ENCODE data around the gene CACTIN. TPM values are rescaled to one million over a fixed set of nuclear protein-coding genes. Genes with fewer than 3 reads are reported as not detected.
A peak's percentile ranks its signal among the peaks of the same experiment; 100 is the strongest.

CACTIN gene
- total RNA-seq, 6 donors from 2014 or later, result 21.5 to 97.4 (median 25.5) TPM

GRCh38 chr19:3660493-3661219, 34.1 kb upstream of the CACTIN start:
- H3K27me3 ChIP-seq, result no peaks in the 10 kb centered on the region
- no peaks in the 10 kb centered on the region for H3K9me3 ChIP-seq
- 75 to 89% methylated on average over 11 to 21 of the region's 23 CpGs for WGBS, 2 donors
- DNase-seq (no peak), ATAC-seq (ENCODE audit: low FRiP score in 2 of 2) (no peak)
- peaks cover 0 to 3% (median under 1%) of the 10 kb centered on the region in 4 donors for H3K4me1 ChIP-seq
- no peak overlapping the region for H3K27ac ChIP-seq
- H3K4me3 ChIP-seq, result no peak overlapping the region
- H3K36me3 ChIP-seq, result peaks cover 6 to 92% (median 76%) of the 10 kb centered on the region in 4 donors
- TF ChIP-seq POLR2AphosphoS5 (IDR thresholded peaks at IDR 0.05) (no peak), POLR2A (IDR thresholded peaks at IDR 0.05) (no peak), EP300 (IDR thresholded peaks at IDR 0.05) (no peak)
- TF ChIP-seq, protein P1, sequence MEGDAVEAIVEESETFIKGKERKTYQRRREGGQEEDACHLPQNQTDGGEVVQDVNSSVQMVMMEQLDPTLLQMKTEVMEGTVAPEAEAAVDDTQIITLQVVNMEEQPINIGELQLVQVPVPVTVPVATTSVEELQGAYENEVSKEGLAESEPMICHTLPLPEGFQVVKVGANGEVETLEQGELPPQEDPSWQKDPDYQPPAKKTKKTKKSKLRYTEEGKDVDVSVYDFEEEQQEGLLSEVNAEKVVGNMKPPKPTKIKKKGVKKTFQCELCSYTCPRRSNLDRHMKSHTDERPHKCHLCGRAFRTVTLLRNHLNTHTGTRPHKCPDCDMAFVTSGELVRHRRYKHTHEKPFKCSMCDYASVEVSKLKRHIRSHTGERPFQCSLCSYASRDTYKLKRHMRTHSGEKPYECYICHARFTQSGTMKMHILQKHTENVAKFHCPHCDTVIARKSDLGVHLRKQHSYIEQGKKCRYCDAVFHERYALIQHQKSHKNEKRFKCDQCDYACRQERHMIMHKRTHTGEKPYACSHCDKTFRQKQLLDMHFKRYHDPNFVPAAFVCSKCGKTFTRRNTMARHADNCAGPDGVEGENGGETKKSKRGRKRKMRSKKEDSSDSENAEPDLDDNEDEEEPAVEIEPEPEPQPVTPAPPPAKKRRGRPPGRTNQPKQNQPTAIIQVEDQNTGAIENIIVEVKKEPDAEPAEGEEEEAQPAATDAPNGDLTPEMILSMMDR (IDR thresholded peaks at IDR 0.05), result no peak

DNA sequence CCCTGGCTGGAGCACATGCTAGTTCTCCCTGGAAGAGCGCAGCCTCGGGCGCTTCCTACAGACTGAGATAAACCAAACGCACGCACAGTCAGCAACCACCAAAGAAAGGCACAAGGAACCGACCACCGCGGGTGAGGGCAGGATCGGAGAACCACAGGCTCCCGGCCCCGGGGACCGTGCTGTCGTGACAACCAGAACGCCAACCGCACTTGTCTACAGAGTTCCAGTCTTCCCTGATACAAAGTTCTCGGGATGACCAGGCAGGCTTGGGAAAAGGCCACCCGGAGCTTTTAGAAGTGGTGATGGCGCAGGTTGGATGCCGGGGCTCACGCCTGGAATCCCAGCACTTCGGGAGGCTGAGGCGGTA, 33.1 kb upstream of the CACTIN start:
- TF ChIP-seq EP300 (IDR thresholded peaks at IDR 0.05) (no peak), POLR2AphosphoS5 (IDR thresholded peaks at IDR 0.05) (no peak), POLR2A (IDR thresholded peaks at IDR 0.05) (no peak)
- TF ChIP-seq, protein P1 (IDR thresholded peaks at IDR 0.05), result no peak
- Histone ChIP-seq H3K4me3 (no peak overlapping the region), H3K4me1 (no peaks in the 10 kb centered on the region), H3K27ac (no peak overlapping the region), H3K9me3 (no peaks in the 10 kb centered on the region), H3K27me3 (no peaks in the 10 kb centered on the region), H3K36me3 (peaks cover 6 to 91% (median 77%) of the 10 kb centered on the region in 4 donors)
- no peak for ATAC-seq (ENCODE audit: low FRiP score in 2 of 2)
- WGBS, 2 donors, result 90 to 93% methylated on average over 21 to 22 of the region's 22 CpGs
- no peak for DNase-seq

GRCh38 chr19:3658870-3659745, 32.5 kb upstream of the CACTIN start:
- Histone ChIP-seq H3K27me3 (no peaks in the 10 kb centered on the region), H3K36me3 (peaks cover 6 to 87% (median 74%) of the 10 kb centered on the region in 4 donors), H3K4me3 (no peak overlapping the region), H3K27ac (no peak overlapping the region), H3K4me1 (no peaks in the 10 kb centered on the region), H3K9me3 (no peaks in the 10 kb centered on the region)
- ATAC-seq (ENCODE audit: low FRiP score in 2 of 2), result no peak
- WGBS, 2 donors, result 95 to 96% methylated on average over 33 to 37 of the region's 37 CpGs
- TF ChIP-seq POLR2A (IDR thresholded peaks at IDR 0.05) (no peak), POLR2AphosphoS5 (IDR thresholded peaks at IDR 0.05) (no peak), EP300 (IDR thresholded peaks at IDR 0.05) (no peak)
- TF ChIP-seq, protein P1 (IDR thresholded peaks at IDR 0.05), result no peak
- DNase-seq, result peak in 1 of 2 donors; percentile 72

GRCh38 chr19:3658004-3658869, 31.6 kb upstream of the CACTIN start:
- DNase-seq (no peak), ATAC-seq (ENCODE audit: low FRiP score in 2 of 2) (no peak)
- Histone ChIP-seq H3K27ac (no peak overlapping the region), H3K36me3 (peaks cover 6 to 88% (median 73%) of the 10 kb centered on the region in 4 donors), H3K9me3 (no peaks in the 10 kb centered on the region), H3K4me3 (no peak overlapping the region), H3K27me3 (no peaks in the 10 kb centered on the region), H3K4me1 (no peaks in the 10 kb centered on the region)
- TF ChIP-seq, protein P1 (IDR thresholded peaks at IDR 0.05), result no peak
- TF ChIP-seq EP300 (IDR thresholded peaks at IDR 0.05) (no peak), POLR2A (IDR thresholded peaks at IDR 0.05) (no peak), POLR2AphosphoS5 (IDR thresholded peaks at IDR 0.05) (no peak)
- WGBS, 2 donors, result 87 to 91% methylated on average over 17 to 36 of the region's 39 CpGs
